Measurements from ENCODE around the gene TAS1R3.

- TF ChIP-seq CTCF (conservative IDR thresholded peaks at IDR 0.05; ENCODE audit: low read length) (no peak), EZH2phosphoT487 (IDR thresholded peaks at IDR 0.05; ENCODE audit: borderline replicate concordance, low read depth, low read length) (no peak)
Measured at GRCh38 chr1:1359308-1359663, 28.2 kb downstream of the TAS1R3 start.

All from OCI-LY7 (cell line).